ENCODE data around the gene LAMA5.

- no peak for TF ChIP-seq POLR2A (IDR thresholded peaks at IDR 0.05)
- TF ChIP-seq CTCF (IDR thresholded peaks at IDR 0.05), result no peak
Observed at GRCh38 chr20:62312662-62312977, 54.5 kb downstream of the LAMA5 start.

Measured in prostate gland (tissue), 2 donors.